GM19240 (cell line): ENCODE results near the gene ZNF562.
A peak's percentile ranks its signal among the peaks of the same experiment; 100 is the strongest.

Source experiments
- DNase-seq: peaks from one replicate; pipeline ENCODE4 v3.0.0; 2011; ENCODE audit warnings: low spot score; ENCODE audit not compliant: insufficient read length

Gene ZNF562

GRCh38 chr19:9644472-9644871, 30.4 kb downstream of the ZNF562 start:
- DNase-seq: no peak

- no peak for DNase-seq
Observed at GRCh38 chr19:9641810-9642209, 33.1 kb downstream of the ZNF562 start.

DNA sequence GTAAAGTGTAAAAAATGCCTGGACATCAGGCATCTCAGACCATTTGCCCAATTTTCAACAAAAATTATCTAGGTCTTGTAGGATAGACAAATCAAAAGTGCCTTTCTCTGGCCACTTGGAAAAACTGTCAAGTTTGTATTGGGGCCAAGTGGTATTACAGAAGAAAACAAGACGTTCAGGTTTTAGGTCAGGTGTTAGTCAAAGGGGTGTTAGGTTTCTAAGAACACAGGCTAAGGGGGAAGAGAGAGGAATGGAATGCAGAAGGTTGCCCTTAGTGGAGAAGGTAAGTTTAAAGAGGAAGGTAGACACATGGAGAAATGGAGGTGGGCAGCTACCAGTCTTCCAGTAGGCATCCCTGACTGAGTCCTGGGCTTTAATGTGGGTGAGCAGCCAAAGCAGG, 33.9 kb downstream of the ZNF562 start:
- DNase-seq: no peak

DNA sequence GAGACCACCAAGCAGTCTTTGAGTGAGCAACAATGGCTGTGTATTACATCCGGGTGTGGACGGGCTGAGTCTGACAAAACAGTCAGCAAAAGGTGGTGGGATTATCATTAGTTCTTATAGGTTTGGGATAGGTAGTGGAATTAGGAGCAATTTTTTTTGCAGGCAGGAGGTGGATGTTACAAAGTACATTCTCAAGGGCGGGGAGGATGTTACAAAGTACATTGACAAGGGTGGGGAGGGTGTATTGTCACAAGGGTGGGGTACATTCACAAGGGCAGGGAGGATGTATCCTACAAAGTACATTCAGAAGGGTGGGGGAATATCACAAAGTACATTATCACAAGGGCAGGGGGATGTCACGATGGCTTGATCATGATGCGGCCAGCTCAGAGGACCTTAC, 38.9 kb downstream of the ZNF562 start:
- DNase-seq: no peak

- DNase-seq: no peak
Observed at GRCh38 chr19:9627856-9628255, 47.0 kb downstream of the ZNF562 start.

- no peak for DNase-seq
Observed at GRCh38 chr19:9622531-9622930, 52.4 kb downstream of the ZNF562 start.

DNA sequence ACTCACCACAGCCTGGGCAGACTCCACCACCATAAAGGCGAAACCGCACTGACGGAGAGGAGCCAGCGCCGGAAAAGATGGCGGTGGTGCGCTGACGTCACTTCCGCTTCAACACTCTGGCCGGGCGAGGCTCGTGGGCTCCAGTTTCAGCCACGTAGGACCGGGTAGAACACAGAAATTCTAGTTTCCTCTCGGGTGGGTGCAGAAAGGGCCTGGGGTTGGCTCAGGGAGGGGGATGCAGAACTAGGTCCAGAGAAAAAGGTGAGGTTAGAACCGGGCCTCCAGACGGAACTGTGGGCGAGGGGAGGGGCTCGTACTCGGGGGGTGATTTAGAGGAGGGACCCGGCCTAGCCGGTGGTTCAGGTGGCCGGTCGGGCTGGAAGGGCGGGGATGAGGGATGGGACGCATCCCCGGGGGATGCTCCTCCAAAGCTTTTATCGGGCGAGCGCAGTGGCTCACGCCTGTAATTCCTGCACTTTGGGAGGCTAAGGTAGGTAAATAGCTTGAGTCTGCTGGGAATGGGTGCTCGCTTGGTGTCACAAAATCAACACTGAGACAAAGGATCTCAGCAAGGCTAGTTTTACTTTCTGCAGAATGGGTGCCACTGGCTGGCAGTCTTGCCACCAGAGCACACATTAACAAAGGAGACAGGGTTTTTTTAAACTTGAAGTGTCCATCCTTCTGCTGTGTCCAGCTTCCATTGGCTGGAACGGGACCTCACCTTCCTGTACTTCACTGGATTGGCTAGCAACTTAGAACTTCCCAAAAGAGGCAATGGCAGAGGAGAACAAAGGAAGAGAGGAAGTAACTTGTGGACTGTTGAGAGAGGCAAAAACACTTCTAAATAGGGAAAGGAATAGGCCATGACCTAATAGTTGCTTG, 53.5 kb downstream of the ZNF562 start, which contains the start of gene ZNF561:
TSS of gene ZNF561 (minus strand) at position 77 of the 882 bp plus-strand sequence. CDS start 1,776 bp downstream, outside the sequence.
- peak; percentile 56 for DNase-seq

DNA sequence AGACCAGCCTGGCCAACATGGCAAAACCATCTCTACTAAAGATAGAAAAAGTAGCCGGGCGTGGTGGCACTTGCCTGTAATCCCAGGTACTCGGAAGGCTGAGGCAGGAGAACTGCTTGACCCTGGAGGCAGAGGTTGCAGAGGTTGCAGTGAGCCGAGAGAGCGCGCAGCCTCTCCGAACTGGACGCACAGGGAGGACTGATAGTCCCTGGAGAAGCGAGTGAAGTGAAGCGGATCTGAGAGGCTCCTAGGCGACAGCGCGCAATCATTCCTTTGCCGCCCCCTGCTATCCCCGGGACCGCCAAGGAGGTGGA, 54.1 kb downstream of the ZNF562 start:
- DNase-seq: no peak

DNA sequence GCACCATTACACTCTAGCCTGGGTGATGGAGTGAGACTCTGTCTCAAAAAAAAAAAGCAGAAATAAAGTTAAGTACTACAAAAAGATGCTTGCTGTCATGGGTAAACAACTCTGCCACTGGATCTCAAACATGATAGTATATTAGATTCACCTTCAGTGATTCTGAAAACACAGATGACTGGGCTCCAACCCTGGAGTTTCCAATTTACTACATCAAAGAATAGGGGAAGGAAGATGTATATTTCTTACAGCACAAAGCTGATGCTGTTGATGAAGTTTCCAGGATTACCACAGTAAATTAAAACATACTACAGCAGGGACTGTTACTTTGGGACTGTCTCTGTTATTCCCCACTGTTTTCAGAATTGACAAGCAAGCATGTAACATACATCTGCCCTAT, 59.1 kb downstream of the ZNF562 start:
- no peak for DNase-seq

DNA sequence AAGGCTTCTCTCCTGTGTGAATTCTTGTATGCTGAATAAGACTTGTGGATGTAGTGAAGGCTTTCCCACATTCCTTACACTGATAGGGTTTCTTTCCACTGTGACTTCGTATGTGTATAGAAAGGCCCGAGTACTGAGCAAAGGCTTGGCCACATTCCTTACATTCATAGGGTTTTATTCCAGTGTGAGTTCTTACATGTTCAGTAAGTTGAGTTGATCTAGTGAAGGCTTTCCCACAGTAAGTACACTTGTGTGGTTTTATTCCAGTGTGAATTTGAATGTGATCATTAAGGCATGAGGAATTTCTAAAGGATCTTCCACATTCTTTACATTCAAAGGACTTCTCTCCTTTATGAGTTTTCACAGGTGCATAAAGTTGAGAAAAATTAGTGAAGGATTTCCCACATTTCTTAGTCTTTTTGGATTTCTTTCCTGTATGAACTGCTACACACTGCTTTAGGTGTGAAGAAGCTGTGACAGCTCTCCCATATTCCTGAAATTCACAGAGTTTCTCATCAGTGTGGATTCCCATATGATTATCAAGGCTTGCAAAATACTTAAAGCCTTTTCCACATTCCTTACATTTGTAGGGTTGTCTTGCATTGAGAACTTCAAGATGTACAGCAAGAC, 64.3 kb downstream of the ZNF562 start:
- no peak for DNase-seq

- DNase-seq: no peak
Observed at GRCh38 chr19:9608912-9609311, 66.0 kb downstream of the ZNF562 start.

GRCh38 chr19:9597027-9597426, 77.9 kb downstream of the ZNF562 start:
- DNase-seq: no peak
